DND-41 (cell line): ENCODE measurements around the gene IFT52.
"Not testable (repeated sequence)": the region's sequence is repeated elsewhere in the genome, so short reads cannot be mapped to it uniquely, and the experiment has no call there.

Experiments
- CTCF ChIP-seq: IDR thresholded peaks from 2 replicates; pipeline ENCODE4 v1.5.1; 2012; ENCODE audit warnings: borderline replicate concordance, low read length, moderate library complexity, mild to moderate bottlenecking; ENCODE audit not compliant: poor library complexity, severe bottlenecking; ENCODE audit errors: extremely low read depth
- EZH2 ChIP-seq: IDR thresholded peaks from 3 replicates; pipeline ENCODE4 v1.6.1; 2012; ENCODE audit warnings: borderline replicate concordance, low read depth, mild to moderate bottlenecking, moderate library complexity, low read length, inconsistent platforms; ENCODE audit not compliant: severe bottlenecking

GRCh38 chr20:43601960-43602359 is 11.2 kb downstream of the IFT52 start:
- TF ChIP-seq CTCF, EZH2: not testable (repeated sequence)
